ENCODE measurements around the gene SH2D2A. TPM values are rescaled to one million over a fixed set of nuclear protein-coding genes. Genes with fewer than 3 reads are reported as not detected.

Gene SH2D2A
- total RNA-seq, 1 donor from 2014 or later = 4.9 TPM

DNA sequence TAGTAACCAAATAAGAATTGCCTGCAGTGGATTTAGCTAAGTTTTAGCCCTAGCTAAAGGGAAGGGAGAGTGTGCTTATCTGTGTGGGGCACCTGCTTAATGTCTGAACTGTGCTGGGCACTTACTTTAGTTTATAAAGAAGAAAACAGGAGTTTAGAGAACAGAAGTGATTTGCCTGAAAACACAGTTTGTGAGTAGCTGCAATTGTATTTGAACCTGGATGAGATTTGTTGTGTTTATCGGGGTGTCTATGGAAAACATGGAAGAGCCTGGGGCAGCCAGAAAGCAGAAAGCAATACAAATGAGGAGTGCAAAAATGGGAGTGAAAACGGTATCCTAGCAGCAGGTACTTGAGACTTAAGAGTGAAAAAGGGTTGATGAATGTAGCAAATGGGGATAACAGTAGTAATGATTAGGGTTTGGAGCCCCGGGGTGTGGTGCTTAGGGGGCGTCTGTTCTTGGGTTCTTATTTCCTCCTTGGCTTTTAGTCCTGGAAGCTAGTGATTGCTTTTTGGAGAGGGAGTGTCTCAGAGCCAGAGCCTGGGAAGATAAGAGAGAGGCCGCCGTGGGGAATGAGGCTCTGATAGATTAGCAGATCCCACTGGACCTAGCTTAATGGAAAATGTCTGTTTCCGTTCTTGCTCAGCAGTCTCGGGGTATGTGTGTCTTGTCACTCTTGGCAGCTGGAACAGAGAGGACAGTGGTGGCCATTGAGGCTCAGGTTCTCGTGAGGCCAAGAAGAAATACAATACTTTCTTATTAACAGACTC lies 43.7 kb downstream of the SH2D2A start:
- no peaks in the 10 kb centered on the region for H3K9me3 ChIP-seq
- intact Hi-C loops (cut with DNase I) = no loop called here
- H3K4me1 ChIP-seq = peaks cover 86% of the 10 kb centered on the region
- no peak overlapping the region for H3K27ac ChIP-seq
- no peaks in the 10 kb centered on the region for H3K27me3 ChIP-seq
- no peak for DNase-seq (ENCODE audit: extremely low spot score in 2 of 2)
- H3K36me3 ChIP-seq = peaks cover 0 to 9% of the 10 kb centered on the region in 2 donors
- TF ChIP-seq POLR2A (IDR thresholded peaks at IDR 0.05) (no peak), POLR2AphosphoS5 (IDR thresholded peaks at IDR 0.05; ENCODE audit: insufficient read depth in 1 of 2, low read depth in 1 of 2) (no peak), CTCF (IDR thresholded peaks at IDR 0.05) (no peak)
- H3K4me3 ChIP-seq = no peak overlapping the region

DNA sequence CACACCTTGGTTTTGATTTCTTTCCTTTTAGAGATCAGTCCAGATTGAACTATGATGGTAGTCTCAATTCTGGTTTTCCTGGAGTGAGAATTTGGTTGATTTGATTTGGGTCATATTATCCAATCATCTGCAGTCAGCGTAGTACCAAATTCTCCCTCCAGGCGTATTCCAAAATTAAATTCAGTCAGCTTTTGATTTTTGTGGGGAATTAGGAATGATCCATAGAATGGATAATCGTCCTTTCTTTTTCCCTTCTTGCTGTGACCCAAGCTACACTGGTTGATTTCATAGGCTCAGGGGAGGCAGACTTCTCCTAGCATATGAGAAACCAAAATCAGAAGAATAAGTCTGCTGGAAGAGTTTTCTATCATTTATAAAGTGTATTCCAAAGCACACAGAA lies 44.4 kb downstream of the SH2D2A start:
- Histone ChIP-seq H3K27ac (no peak overlapping the region), H3K27me3 (no peaks in the 10 kb centered on the region), H3K4me1 (peaks cover 81% of the 10 kb centered on the region), H3K4me3 (no peak overlapping the region), H3K9me3 (no peaks in the 10 kb centered on the region), H3K36me3 (peaks cover 0 to 9% of the 10 kb centered on the region in 2 donors)
- intact Hi-C loops (cut with DNase I) = no loop called here
- no peak for TF ChIP-seq POLR2A (IDR thresholded peaks at IDR 0.05)
- no peak for TF ChIP-seq POLR2AphosphoS5 (IDR thresholded peaks at IDR 0.05; ENCODE audit: insufficient read depth in 1 of 2, low read depth in 1 of 2)
- no peak for TF ChIP-seq CTCF (IDR thresholded peaks at IDR 0.05)
- DNase-seq (ENCODE audit: extremely low spot score in 2 of 2) = no peak

DNA sequence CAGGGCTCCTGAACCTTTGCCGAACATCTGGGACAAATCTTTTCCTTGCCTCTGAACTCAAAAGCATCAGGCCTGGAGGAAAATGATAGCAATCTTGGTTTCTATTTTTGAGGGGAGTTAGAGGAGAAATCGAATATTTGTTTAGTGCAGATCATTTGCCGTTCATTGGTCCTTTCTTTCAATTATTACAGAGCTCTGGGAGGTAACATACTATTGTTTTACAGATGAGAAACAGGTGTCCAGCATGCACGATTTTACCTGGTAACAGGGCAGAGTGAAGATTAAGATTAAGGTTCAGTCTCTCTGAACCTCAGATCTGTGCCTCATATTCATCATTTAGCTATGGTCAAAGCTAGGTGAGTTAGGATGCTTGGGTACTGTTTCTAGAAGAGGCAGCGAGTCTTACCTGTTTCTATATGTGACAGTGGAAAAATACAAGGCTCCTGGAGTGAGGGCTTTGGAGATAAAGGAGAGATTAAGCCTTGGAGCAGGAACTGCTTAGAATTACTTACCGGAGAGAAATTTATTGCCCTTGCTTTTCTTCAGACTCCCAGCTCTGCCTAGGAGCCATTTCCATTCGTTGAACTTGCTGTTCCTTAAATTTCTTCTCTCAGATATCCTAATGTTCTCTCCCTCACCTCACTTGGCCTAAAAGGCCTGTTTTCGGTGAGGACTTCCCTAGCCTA lies 47.9 kb downstream of the SH2D2A start:
- Histone ChIP-seq H3K36me3 (peaks cover 0 to 9% of the 10 kb centered on the region in 2 donors), H3K27ac (peak overlapping the region; percentile 85), H3K4me3 (peak overlapping the region; percentile 85 to 89), H3K4me1 (peaks cover 66% of the 10 kb centered on the region), H3K9me3 (no peaks in the 10 kb centered on the region), H3K27me3 (no peaks in the 10 kb centered on the region)
- no peak for DNase-seq (ENCODE audit: extremely low spot score in 2 of 2)
- intact Hi-C loops (cut with DNase I) = no loop called here
- TF ChIP-seq POLR2A (IDR thresholded peaks at IDR 0.05) = no peak
- no peak for TF ChIP-seq CTCF (IDR thresholded peaks at IDR 0.05)
- no peak for TF ChIP-seq POLR2AphosphoS5 (IDR thresholded peaks at IDR 0.05; ENCODE audit: insufficient read depth in 1 of 2, low read depth in 1 of 2)

DNA sequence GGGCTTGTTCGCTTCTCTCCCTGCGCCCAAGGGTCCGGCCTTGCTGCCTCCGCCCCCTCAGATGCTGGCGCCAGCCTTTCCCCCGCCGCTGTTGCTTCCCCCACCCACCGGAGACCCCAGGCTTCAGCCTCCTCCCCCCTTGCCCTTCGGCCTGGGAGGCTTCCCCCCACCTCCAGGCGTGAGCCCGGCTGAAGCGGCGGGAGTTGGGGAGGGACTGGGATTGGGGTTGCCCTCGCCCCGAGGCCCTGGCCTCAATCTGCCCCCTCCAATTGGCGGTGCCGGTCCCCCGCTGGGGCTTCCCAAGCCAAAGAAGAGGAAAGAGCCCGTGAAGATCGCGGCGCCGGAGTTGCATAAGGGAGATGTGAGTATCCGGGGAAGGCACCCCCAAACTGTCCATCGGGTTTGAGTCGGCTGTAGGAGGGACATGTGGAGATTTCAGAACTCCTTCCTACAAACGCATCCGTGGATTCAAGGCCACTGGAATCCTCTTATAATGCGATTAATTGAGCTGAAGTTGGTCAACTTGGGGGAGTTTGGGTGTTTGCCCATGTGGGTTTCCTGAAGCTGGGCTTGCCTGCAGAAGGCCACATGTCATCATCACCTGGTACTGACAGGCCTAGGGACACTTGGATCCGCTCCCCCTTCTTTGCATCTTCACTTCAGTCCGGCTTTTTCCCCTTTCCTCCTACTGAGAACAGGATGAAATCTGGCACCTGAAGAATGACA lies 48.6 kb downstream of the SH2D2A start:
- H3K4me3 ChIP-seq = peak overlapping the region; percentile 85 to 89
- H3K27ac ChIP-seq = peak overlapping the region; percentile 85
- H3K4me1 ChIP-seq = peaks cover 59% of the 10 kb centered on the region
- H3K9me3 ChIP-seq = no peaks in the 10 kb centered on the region
- no peak for DNase-seq (ENCODE audit: extremely low spot score in 2 of 2)
- peaks cover 0 to 9% of the 10 kb centered on the region in 2 donors for H3K36me3 ChIP-seq
- intact Hi-C loops (cut with DNase I) = no loop called here
- no peaks in the 10 kb centered on the region for H3K27me3 ChIP-seq
- TF ChIP-seq POLR2A (IDR thresholded peaks at IDR 0.05) (no peak), CTCF (IDR thresholded peaks at IDR 0.05) (no peak), POLR2AphosphoS5 (IDR thresholded peaks at IDR 0.05; ENCODE audit: insufficient read depth in 1 of 2, low read depth in 1 of 2) (no peak)
